Esophagus squamous epithelium (tissue), 5 donors: ENCODE data around the gene COL16A1. TPM values are rescaled to one million over a fixed set of nuclear protein-coding genes. Genes with fewer than 3 reads are reported as not detected.

Source experiments
- DNase-seq: peaks from one replicate; lab custom pipeline; 2025; lab: John Stamatoyannopoulos, UW
- H3K27ac ChIP-seq, 4 donors: fragments of 200-600 bp; sonication (generic); one replicate each; pipeline ENCODE4 v1.5.1; 2016 to 2019; ENCODE audit warnings: mild to moderate bottlenecking in 1 of 4
- H3K27me3 ChIP-seq, 4 donors: fragments of 200-600 bp; sonication (generic); 1 replicate in 3 of 4; 2 replicates in 1 of 4; pipeline versions ENCODE4 v1.5.1 to v1.6.0; 2017 to 2021; ENCODE audit warnings: antibody characterized with exemption in 1 of 4
- H3K36me3 ChIP-seq, 3 donors: fragments of 200-600 bp; sonication (generic); one replicate each; pipeline ENCODE4 v1.5.1; 2016 to 2019
- H3K4me1 ChIP-seq, 3 donors: fragments of 200-600 bp; sonication (generic); one replicate each; pipeline ENCODE4 v1.5.1; 2017 to 2019
- H3K4me3 ChIP-seq, 4 donors: fragments of 200-600 bp; sonication (generic); 1 replicate in 3 of 4; 2 replicates in 1 of 4; pipeline ENCODE4 v1.5.1; 2016 to 2019; ENCODE audit warnings: mild to moderate bottlenecking in 2 of 4, moderate library complexity in 1 of 4
- H3K9me3 ChIP-seq, 3 donors: fragments of 200-600 bp; sonication (generic); one replicate each; pipeline ENCODE4 v1.5.1; 2016 to 2019
- POLR2A ChIP-seq, 4 donors: fragments of 450-650 bp; IDR thresholded peaks; one replicate each; pipeline ENCODE4 v1.6.1; 2017; ENCODE audit warnings: antibody characterized with exemption in 4 of 4, mild to moderate bottlenecking in 4 of 4, moderate library complexity in 3 of 4
- WGBS, 2 donors: methylation state at CpG; one replicate each; pipeline ENCODE4 v1.1.5; 2018; 5-methylcytosine and 5-hydroxymethylcytosine counted together
- intact Hi-C: fragments of 100-400 bp; cut with DNase I; formaldehyde crosslinking; loops from one replicate; pipeline ENCODE4 v1.15.0; 2022
- total RNA-seq, 4 donors: library from RNA; depleted of rRNA; stranded (reverse); fragments of >200 nt; gene quantifications; one replicate each; pipeline ENCODE4 v1.1.0, GENCODE V29; 2016
- TF ChIP-seq, protein P1 (sequence below), 6 experiments: fragments of 450-650 bp in 4 of 6; fragments of 200-600 bp in 2 of 6; sonication (generic) in 2 of 6; IDR thresholded peaks; one replicate each; pipeline ENCODE4 v1.5.1; 2016 to 2019; ENCODE audit warnings: antibody characterized with exemption in 6 of 6, mild to moderate bottlenecking in 4 of 6, moderate library complexity in 4 of 6
- donor health status: DM: yes; HTN: yes; CAD: no.

Gene COL16A1
- total RNA-seq, 4 donors from 2014 or later = 8.8 to 35.5 (median 16.4) TPM

DNA sequence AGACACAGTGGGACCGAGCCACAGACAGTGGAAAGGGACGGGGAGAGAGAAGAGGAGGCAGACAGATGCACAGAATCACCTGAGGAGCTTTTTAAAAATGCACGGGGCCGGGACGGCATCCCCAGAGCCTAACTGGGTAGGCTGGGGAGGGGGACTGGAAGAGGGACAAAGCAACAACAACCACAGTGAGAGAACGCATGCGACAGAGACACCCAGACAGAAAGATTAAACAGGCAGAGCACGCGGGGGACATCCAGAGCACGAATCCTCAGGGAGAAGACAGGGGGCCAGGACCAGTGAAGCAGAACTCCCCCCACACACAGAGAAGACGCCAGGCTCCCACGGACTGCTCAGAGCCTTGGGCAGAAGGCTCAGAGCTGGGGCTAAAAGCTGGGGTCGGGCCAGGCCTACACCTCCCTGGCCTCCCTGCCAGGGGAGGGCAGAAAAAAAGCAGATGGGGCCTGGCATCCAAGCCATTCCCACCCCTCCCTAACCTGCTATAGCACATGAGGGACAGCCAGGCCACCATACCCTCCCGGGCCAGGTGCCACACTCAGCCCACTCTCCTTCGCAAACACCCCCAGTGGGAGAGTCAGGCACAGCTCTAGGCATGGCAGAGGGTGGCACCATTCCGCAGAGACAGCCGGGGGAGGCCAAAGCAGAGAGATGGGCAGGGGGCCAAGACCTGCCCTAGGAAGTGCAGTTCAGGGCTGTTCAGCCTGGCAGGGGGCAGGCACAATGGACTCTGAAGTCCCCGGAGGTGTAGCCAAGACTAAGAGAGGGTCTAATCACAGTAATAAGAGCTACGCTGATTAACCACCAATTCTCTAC is 29.8 kb upstream of the COL16A1 start:
- Histone ChIP-seq H3K27ac (no peak overlapping the region), H3K9me3 (no peaks in the 10 kb centered on the region), H3K27me3 (no peaks in the 10 kb centered on the region), H3K4me1 (peaks cover 4 to 16% (median 7%) of the 10 kb centered on the region in 3 donors), H3K4me3 (no peak overlapping the region), H3K36me3 (no peaks in the 10 kb centered on the region)
- TF ChIP-seq POLR2A (IDR thresholded peaks at IDR 0.05) = no peak
- TF ChIP-seq, protein P1, sequence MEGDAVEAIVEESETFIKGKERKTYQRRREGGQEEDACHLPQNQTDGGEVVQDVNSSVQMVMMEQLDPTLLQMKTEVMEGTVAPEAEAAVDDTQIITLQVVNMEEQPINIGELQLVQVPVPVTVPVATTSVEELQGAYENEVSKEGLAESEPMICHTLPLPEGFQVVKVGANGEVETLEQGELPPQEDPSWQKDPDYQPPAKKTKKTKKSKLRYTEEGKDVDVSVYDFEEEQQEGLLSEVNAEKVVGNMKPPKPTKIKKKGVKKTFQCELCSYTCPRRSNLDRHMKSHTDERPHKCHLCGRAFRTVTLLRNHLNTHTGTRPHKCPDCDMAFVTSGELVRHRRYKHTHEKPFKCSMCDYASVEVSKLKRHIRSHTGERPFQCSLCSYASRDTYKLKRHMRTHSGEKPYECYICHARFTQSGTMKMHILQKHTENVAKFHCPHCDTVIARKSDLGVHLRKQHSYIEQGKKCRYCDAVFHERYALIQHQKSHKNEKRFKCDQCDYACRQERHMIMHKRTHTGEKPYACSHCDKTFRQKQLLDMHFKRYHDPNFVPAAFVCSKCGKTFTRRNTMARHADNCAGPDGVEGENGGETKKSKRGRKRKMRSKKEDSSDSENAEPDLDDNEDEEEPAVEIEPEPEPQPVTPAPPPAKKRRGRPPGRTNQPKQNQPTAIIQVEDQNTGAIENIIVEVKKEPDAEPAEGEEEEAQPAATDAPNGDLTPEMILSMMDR (IDR thresholded peaks at IDR 0.05) = no peak
- DNase-seq = no peak
- WGBS, 2 donors = 79% methylated on average over 14 to 17 of the region's 19 CpGs
- intact Hi-C loops = no loop called here

DNA sequence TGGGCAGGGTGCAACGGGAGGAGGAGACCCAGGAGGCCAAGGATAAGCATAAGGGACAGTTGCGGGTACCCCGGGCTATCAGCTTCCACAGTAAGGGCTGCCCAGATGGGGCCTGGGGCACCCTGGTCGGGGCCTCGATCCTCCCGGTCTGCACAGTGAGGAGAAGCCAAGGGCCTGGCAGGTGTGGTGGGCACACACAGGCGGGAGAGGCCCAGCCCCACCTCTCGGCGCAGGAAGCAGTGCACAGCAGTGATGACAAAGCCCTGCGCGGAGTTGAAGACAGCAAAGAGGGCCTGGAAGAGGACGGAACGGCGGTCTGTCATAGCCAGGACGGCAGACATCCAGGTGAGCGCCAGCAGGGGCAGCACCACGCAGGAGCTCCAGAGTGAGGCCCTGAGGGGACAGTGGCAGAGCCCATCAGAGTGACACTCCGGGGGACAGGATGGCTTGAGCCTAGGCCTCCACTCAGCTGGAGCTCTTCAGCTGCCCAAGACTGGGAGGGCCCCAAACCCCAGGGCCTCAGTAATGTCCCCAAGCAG is 29.0 kb upstream of the COL16A1 start:
- H3K36me3 ChIP-seq = no peaks in the 10 kb centered on the region
- no peaks in the 10 kb centered on the region for H3K9me3 ChIP-seq
- no peaks in the 10 kb centered on the region for H3K27me3 ChIP-seq
- DNase-seq = no peak
- WGBS, 2 donors = 85 to 100% methylated on average over 3 to 15 of the region's 18 CpGs
- H3K27ac ChIP-seq = no peak overlapping the region
- H3K4me1 ChIP-seq = peaks cover 4 to 16% (median 7%) of the 10 kb centered on the region in 3 donors
- intact Hi-C loops = no loop called here
- no peak for TF ChIP-seq POLR2A (IDR thresholded peaks at IDR 0.05)
- TF ChIP-seq, protein P1 (IDR thresholded peaks at IDR 0.05) = no peak
- H3K4me3 ChIP-seq = no peak overlapping the region

DNA sequence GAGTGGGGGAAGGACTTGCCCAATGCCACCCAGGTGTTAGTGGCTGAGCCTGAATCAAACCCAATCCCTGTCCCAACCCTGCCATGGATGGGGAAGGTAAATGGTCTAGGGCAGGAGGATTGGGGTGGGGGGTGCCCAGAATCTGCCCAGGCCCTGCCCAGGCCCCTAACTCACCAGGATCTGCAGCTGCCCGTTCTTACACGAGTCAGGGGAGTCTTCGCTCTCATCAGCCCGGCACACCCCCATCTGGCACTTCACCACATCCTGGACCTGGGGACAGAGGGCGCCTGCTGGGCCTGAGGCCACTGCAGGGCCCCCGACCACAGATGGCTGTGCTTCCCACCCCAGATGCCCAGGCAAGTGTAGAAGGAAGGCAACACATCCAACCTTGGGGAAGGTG is 28.5 kb upstream of the COL16A1 start:
- TF ChIP-seq POLR2A (IDR thresholded peaks at IDR 0.05) = no peak
- TF ChIP-seq, protein P1 (IDR thresholded peaks at IDR 0.05) = no peak
- Histone ChIP-seq H3K9me3 (no peaks in the 10 kb centered on the region), H3K4me1 (peaks cover 4 to 16% (median 7%) of the 10 kb centered on the region in 3 donors), H3K4me3 (no peak overlapping the region), H3K27ac (no peak overlapping the region), H3K36me3 (no peaks in the 10 kb centered on the region), H3K27me3 (no peaks in the 10 kb centered on the region)
- 84% methylated on average over 6 of the region's 6 CpGs; no CpG with 5 or more reads in 1 of the 2 donors for WGBS, 2 donors
- no peak for DNase-seq
- intact Hi-C loops = no loop called here

DNA sequence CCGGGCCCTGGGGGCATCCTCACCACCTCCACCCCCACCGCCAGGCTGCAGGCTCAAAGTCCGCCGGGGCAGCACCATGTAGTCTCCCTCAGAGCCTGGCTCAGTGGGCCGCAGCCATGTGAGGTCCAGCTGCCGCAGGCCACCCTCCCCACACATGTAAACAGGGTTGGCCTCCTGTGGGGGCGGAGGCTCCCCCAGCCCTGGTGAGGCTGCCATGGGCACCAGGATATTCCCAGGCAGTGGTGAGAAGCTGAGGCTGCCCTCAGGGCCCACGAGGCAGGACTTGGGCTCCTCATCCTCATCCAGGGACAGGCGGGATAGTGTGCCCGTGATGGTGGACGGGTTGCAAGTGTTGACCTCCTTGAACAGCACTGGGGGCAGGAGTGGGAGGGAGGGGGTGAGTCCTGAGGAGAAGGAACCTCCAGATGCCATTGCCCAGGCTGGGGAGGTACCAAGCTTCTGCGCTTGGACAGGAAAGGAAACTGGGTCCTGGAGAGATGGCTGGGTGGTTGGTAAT is 27.3 kb upstream of the COL16A1 start:
- Histone ChIP-seq H3K4me1 (peaks cover under 1 to 6% (median 2%) of the 10 kb centered on the region in 3 donors), H3K27me3 (no peaks in the 10 kb centered on the region), H3K4me3 (no peak overlapping the region), H3K9me3 (no peaks in the 10 kb centered on the region), H3K36me3 (no peaks in the 10 kb centered on the region), H3K27ac (no peak overlapping the region)
- TF ChIP-seq POLR2A (IDR thresholded peaks at IDR 0.05) = no peak
- TF ChIP-seq, protein P1 (IDR thresholded peaks at IDR 0.05) = no peak
- intact Hi-C loops = no loop called here
- 90 to 92% methylated on average over 1 to 2 of the region's 12 CpGs for WGBS, 2 donors
- no peak for DNase-seq
